Measurements from ENCODE around the gene TBC1D8.

- TF ChIP-seq CTCF (conservative IDR thresholded peaks at IDR 0.05; ENCODE audit: low read depth, low read length) (no peak), EZH2 (IDR thresholded peaks at IDR 0.05; ENCODE audit: borderline replicate concordance, low read depth, low read length, poor library complexity, severe bottlenecking) (no peak)
These were observed 17.6 kb downstream of the TBC1D8 start for GRCh38 chr2:101133492-101134100.

Data from A673 (cell line).